GM12892 (cell line): ENCODE data around the gene RFX3.

Experiments
- POLR2A ChIP-seq: IDR thresholded peaks from 2 replicates; pipeline ENCODE4 v1.6.1; 2011; ENCODE audit warnings: low read depth, low read length, control low read depth
- POLR2AphosphoS5 ChIP-seq: IDR thresholded peaks from 2 replicates; pipeline ENCODE4 v1.6.1; 2011; ENCODE audit warnings: low read depth, low read length, control low read depth
- TAF1 ChIP-seq: IDR thresholded peaks from 2 replicates; pipeline ENCODE4 v1.6.1; 2011; ENCODE audit warnings: low read depth, mild to moderate bottlenecking, control low read depth, low read length, borderline replicate concordance

GRCh38 chr9:3235497-3235896 lies 290.3 kb downstream of the RFX3 start:
- TF ChIP-seq TAF1: no peak
- no peak for TF ChIP-seq POLR2A
- TF ChIP-seq POLR2AphosphoS5: no peak
